GM10248 (cell line): Measurements from ENCODE around the gene COL4A1.

ENCODE experiments used
- CTCF ChIA-PET: fragments of 300-600 bp; sonication (Branson Sonifier 250); formaldehyde crosslinking; extraction: SDS; loops from one replicate; lab custom pipeline; 2021; ENCODE audit warnings: antibody characterized with exemption; lab: Yijun Ruan, JAX
- POLR2A ChIA-PET: fragments of 350-650 bp; sonication (Branson Sonifier 250); formaldehyde crosslinking; extraction: SDS; loops from one replicate; lab custom pipeline; 2020; ENCODE audit warnings: antibody characterized with exemption; lab: Yijun Ruan, JAX
- DNase-seq: peaks from one replicate; pipeline ENCODE4 v3.0.0; 2012; ENCODE audit errors: extremely low spot score
- TF ChIP-seq, protein P1 (sequence below): IDR thresholded peaks from 2 replicates; pipeline ENCODE4 v1.5.1; 2012; ENCODE audit warnings: mild to moderate bottlenecking, low read depth; ENCODE audit errors: extremely low read depth, missing control alignments, control extremely low read depth

The COL4A1 gene

DNA sequence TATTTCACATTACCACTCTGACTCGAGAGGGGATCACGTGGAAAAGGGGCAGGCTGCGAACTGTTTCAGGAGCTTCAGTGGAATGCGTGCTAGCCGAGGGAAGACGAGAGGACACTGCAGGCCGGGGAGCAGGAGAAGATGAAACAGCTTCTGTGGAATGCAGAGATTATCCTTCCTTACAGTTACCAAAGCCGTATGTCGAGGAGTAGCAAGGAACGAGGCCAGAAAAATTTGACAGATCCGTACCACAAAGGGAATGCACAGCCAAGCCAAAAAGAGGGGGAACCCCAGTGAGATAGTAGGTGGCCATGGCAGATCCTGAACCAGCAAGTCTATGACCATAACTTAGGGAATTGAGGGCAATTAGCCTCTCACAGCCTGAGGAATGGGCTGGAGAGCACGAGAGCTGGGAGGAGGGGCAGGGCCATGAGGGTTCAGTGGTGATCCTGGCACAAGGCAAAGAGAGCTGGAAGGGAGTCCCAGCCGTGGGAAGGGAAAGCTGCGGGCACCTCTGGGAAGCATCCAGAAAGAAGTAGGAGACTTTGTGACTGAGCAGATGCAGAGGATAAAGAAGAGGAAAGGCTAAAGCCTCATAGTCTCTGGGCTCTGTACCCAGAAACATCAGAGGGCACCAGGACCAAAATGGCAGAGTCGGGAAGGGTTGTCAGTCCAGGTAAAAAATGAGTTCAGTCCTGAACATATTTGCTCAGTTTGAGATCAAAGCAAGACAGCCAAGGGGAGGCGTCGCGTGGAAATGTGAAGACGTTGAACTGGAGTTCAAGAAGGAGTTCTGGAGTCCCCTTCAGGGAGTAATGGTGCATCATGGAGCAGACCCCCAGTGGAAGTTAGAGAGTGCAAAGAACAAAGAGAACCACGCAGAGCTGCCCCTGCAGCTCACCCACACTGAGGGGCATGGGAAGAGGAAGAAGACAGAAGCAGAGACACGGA lies 5.1 kb downstream of the COL4A1 start:
- no peak for DNase-seq
- TF ChIP-seq, protein P1, sequence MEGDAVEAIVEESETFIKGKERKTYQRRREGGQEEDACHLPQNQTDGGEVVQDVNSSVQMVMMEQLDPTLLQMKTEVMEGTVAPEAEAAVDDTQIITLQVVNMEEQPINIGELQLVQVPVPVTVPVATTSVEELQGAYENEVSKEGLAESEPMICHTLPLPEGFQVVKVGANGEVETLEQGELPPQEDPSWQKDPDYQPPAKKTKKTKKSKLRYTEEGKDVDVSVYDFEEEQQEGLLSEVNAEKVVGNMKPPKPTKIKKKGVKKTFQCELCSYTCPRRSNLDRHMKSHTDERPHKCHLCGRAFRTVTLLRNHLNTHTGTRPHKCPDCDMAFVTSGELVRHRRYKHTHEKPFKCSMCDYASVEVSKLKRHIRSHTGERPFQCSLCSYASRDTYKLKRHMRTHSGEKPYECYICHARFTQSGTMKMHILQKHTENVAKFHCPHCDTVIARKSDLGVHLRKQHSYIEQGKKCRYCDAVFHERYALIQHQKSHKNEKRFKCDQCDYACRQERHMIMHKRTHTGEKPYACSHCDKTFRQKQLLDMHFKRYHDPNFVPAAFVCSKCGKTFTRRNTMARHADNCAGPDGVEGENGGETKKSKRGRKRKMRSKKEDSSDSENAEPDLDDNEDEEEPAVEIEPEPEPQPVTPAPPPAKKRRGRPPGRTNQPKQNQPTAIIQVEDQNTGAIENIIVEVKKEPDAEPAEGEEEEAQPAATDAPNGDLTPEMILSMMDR = no peak
- ChIA-PET CTCF (no interaction called here), POLR2A (no interaction called here)

DNA sequence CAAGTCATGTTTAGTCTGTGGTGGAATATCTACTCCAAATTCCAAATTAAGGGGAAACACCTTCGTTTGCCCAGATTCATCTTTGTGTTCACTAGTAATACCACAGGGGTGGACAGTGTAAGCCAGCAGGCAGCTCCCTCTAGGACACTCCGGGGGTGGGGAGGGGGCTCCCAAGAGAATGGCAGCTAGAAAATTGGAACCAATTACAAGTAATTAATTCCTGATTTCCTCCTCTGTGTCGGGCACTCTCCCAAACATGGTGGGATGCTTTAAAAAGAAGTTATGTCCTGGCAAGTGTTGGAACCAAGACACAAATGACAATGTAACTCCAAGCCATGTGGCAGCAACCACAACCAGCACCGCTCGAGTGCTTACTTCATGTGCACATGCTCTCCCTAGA lies 5.9 kb downstream of the COL4A1 start:
- DNase-seq = no peak
- ChIA-PET CTCF (interaction anchor here (1.0 to 1.3 kb wide), 2 partner anchors 8 to 9 kb away, joined by 3 read pairs; no protein-coding TSS in a partner anchor), POLR2A (no interaction called here)
- TF ChIP-seq, protein P1 = no peak

DNA sequence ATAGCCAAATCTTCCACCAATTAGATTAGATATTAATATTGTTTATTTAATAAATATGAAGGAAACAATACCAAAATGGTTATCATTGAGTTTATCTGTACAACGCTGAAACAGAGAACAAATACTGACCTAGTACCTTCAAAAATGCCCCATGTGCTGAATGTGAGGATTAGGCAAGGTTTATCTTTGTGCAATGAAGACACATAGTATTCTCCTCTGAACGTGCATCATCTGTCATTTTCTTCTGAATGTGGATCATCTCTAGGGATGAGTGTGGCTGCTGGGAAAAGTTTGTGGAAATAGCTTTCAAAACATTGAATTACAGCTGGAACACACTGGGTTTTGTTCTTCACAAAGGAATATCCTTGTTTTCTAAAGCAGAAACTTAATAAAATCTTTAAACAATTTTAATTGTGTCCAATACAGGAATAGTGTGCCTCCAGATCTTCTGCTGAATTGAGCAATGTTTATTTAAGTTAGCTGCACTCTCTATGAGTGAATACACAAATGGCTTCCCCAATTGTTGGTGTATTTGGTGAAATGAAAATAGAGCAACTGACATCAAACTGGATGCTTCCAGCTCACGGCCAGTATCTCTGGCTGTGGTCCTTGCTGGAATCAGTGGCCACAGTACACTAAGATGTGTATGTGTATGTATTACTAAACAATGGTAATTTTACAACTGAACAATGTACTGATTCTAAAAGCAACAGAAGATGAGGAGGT lies 6.7 kb downstream of the COL4A1 start:
- POLR2A ChIA-PET = no interaction called here
- TF ChIP-seq, protein P1 = no peak
- CTCF ChIA-PET = interaction anchor here (1.0 to 1.5 kb wide), 4 partner anchors 9 to 78 kb away, joined by 3 read pairs; no protein-coding TSS in a partner anchor
- DNase-seq = no peak

DNA sequence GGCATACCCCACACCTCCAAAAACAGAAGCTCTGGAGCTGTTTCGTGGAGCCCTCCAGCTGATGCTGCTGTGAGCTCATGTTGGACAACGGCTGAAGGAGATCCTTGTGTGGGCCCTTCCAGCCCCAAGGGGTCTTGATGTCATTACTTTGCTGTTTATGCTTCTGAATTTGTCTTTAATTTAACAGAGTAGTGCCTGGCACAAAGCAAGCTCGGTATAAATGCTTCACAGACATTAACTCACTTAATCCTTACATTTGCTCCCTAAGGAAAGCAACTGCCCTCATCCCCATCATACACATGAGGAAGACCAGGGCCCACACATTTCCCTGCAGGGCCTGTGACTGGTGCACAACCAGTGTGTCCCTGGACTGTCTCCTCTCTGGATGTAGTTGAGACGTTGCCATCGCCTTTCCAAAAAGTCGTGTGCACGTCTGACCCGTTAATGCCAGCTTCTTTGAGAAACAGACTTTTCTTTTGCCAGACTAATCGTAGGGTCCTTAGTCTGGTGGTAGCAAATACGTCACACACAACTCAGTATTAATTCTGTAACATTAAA lies 7.6 kb downstream of the COL4A1 start:
- DNase-seq = no peak
- ChIA-PET POLR2A (no interaction called here), CTCF (interaction anchor here (1.3 to 1.5 kb wide), 2 partner anchors 13 to 77 kb away, joined by 3 read pairs; no protein-coding TSS in a partner anchor)
- TF ChIP-seq, protein P1 = no peak

DNA sequence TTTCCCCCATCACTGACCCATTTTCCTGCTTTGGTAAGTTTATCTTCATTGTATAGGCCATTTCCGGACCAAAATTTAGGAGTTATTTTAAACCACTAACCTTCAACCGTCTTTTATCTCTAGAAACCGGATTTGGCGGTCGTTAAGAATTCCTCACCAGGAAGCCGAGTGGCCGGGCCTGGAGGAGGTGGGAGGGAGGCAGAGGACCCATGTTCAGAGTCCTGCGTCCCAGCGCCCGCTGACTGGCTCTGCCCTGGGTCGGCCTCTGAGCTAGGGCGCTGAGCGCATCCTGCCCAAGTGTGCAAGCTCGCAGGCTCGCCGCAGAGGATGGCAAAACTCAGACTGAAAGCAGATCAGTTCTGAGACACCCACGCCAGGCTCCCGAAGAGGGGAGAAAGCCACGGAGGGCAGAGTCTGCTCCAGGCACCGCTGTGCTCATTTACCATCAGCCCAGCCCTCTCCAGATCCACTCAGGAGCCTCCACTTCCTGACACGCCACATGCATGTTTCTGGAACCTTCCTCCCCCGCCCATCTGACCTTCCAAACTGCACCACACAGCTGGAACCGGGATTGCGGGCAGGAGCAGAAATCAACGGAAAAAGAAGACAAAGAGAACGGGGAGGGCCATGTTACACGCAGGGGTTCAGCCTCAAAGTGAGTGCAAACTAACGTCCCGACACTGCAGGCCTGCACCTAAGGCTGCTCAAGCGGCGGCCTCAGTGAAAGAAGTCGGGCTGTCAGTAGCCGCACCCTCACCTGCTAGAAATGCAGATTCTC lies 8.3 kb downstream of the COL4A1 start:
- CTCF ChIA-PET = interaction anchor here (1.5 kb wide), 1 partner anchor 77 kb away, joined by 3 read pairs; no protein-coding TSS in a partner anchor
- TF ChIP-seq, protein P1 = no peak
- no peak for DNase-seq
- POLR2A ChIA-PET = no interaction called here
